Rectal smooth muscle tissue (tissue), 1 donor: ENCODE measurements around the gene ZSWIM8.
A peak's percentile ranks its signal among the peaks of the same experiment; 100 is the strongest.
"Not testable (repeated sequence)": the region's sequence is repeated elsewhere in the genome, so short reads cannot be mapped to it uniquely, and the experiment has no call there.

Source experiments
- H3K27ac ChIP-seq: one replicate; pipeline ENCODE4 v1.7.0; 2013; ENCODE audit warnings: low read depth, low read length, inconsistent platforms
- H3K27me3 ChIP-seq: one replicate; pipeline ENCODE4 v1.7.0; 2013; ENCODE audit warnings: low read length; ENCODE audit not compliant: control insufficient read depth, insufficient read depth
- H3K36me3 ChIP-seq: one replicate; pipeline ENCODE4 v1.7.0; 2013; ENCODE audit warnings: low read length; ENCODE audit not compliant: control insufficient read depth, insufficient read depth
- H3K4me1 ChIP-seq: one replicate; pipeline ENCODE4 v1.7.0; 2013; ENCODE audit warnings: low read length; ENCODE audit not compliant: control insufficient read depth, insufficient read depth
- H3K4me3 ChIP-seq: one replicate; pipeline ENCODE4 v1.7.0; 2013; ENCODE audit warnings: low read length
- H3K9ac ChIP-seq: one replicate; pipeline ENCODE4 v1.7.0; 2013; ENCODE audit warnings: low read length

Gene ZSWIM8

DNA sequence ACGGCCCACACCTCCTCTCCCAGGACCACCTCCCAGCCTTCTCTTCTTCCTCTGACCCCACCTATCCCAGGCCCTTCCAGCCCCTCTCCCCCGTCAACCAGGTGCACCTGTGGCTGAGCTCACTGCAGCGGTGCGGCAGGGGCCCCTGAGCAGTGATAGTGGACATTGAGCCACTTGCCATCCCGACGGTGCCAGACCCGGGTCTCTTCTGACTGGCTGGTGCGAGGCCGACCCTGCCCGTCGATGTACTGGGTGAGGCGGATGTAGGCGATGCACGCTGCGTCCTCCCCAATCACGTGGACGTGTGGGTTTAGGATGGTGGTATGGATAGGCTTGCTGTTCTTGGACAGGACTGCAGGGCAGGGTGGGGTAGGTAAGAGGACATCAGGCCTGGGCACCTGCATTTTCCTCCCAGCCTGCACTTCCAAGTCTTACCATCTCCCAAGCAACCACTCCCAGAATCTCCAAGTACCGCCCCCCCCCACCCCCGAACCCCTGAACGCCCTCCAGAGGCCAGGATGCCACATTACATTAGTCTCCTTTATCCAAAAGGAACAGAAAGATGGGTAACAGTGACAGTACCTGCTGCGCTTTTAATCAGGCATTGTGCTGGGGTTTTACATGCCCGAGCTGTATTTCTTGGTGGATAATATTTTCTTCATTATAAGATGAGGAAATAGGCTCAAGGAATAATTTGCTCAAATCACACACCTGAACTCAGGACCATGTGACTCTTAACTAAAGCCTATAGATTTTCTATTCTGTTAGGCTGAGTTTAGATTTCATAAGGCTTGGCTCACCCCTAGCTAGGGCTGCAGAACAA lies 29.7 kb downstream of the ZSWIM8 start:
- Histone ChIP-seq H3K27me3 (no peaks in the 10 kb centered on the region), H3K36me3 (peaks cover 31% of the 10 kb centered on the region), H3K4me1 (peaks cover 3% of the 10 kb centered on the region), H3K9ac (no peak overlapping the region), H3K27ac (no peak overlapping the region), H3K4me3 (no peak overlapping the region)

DNA sequence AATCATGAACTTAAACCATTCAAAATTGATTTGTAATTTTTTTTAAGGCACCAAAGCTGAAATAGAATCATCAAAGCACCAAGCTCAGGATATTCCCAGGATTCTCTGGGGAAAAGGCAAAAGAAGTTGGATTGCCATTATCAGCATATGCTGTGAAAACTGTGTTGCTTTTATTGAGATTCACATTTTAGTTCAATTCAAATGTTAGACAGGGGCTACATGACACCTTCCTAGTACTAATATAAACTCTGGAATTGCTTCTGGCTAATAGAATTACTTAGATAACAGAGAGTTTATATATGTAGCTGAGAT lies 30.3 kb downstream of the ZSWIM8 start:
- peaks cover 31% of the 10 kb centered on the region for H3K36me3 ChIP-seq
- peaks cover under 1% of the 10 kb centered on the region for H3K4me1 ChIP-seq
- no peaks in the 10 kb centered on the region for H3K27me3 ChIP-seq
- no peak overlapping the region for H3K9ac ChIP-seq
- H3K4me3 ChIP-seq = no peak overlapping the region
- H3K27ac ChIP-seq = no peak overlapping the region

DNA sequence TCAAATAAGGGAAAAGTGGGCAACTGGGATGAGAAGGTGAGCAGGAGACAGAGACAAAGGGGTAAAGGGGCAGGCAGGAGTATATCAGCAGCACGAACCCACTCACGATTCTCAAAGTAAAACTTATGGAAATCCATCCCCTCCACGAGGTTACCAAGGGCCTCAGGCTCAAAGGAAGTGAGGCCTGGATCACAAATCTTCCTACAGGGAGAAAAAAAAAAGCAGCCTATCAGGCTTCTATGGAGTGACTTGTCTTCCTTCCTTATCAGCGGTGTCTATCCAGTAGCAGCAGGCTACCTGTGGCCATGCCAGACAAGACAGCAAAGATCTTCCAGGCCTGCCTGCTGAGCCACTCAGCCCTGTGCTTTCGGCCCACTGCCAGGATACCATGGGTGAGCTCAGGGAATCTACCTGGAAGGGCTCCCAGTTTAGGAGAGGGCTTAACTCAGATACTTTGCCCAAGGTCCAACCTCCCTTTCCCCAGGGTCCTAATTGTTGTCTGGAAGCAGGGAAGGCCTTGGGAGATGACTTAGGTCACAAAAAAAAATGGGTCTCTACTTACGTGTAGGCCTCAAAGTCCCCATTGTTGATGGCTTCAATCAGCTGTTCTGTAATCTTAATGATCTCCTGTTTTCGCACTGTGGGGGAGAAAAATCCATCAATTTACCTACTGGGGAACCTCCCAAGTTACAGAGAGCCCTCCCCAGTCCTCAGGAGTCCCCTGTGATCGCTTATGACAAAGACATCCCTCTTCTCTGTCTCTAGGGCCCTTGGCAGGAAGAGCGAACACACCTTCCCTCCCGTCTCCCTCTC lies 31.7 kb downstream of the ZSWIM8 start:
- Histone ChIP-seq H3K4me1 (no peaks in the 10 kb centered on the region), H3K27me3 (no peaks in the 10 kb centered on the region), H3K4me3 (no peak overlapping the region), H3K36me3 (peaks cover 36% of the 10 kb centered on the region), H3K9ac (no peak overlapping the region), H3K27ac (peak overlapping the region; percentile 4)

DNA sequence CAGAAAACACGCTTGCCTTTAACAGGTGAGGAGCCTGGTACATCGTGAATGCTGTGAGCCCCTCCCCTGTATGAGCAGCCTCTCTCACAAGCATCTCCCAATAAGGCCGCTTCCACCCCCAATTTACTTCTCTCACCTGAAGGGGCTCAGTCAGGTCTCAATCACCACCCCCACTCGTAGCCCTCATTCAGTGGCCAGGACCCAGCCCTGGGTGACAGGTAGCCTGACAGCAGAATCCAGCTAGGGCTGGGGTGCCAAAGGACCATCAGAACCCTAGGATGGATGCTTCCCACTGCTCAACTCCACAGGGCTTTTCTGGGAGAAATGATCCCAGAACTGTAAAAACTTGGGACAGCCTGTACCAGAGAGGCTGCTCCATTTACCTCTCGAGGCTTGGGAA lies 32.4 kb downstream of the ZSWIM8 start:
- no peaks in the 10 kb centered on the region for H3K4me1 ChIP-seq
- H3K27me3 ChIP-seq = no peaks in the 10 kb centered on the region
- no peak overlapping the region for H3K27ac ChIP-seq
- peaks cover 36% of the 10 kb centered on the region for H3K36me3 ChIP-seq
- no peak overlapping the region for H3K9ac ChIP-seq
- no peak overlapping the region for H3K4me3 ChIP-seq

DNA sequence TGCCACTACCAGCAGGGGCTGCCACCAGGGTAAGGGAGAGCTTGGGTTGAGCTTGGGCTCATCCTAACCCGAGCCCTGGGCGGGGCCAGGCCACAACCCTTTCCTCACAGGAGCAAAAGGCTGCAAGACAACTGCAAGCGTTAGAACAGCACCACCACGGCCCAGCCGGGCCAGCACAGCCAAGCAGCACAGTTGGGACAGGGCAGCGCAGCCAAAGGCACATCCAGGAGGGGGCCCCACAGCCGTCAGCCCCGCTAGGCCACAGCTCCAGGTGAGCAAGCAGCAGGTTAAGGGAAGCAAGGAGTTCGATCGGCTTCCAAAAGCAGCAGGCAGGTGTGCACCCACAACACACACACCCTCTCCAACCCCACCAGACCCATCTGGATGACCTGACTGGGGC lies 33.0 kb downstream of the ZSWIM8 start:
- Histone ChIP-seq H3K4me3 (no peak overlapping the region), H3K36me3 (peaks cover 34% of the 10 kb centered on the region), H3K27ac (no peak overlapping the region), H3K9ac (no peak overlapping the region), H3K4me1 (no peaks in the 10 kb centered on the region), H3K27me3 (no peaks in the 10 kb centered on the region)

DNA sequence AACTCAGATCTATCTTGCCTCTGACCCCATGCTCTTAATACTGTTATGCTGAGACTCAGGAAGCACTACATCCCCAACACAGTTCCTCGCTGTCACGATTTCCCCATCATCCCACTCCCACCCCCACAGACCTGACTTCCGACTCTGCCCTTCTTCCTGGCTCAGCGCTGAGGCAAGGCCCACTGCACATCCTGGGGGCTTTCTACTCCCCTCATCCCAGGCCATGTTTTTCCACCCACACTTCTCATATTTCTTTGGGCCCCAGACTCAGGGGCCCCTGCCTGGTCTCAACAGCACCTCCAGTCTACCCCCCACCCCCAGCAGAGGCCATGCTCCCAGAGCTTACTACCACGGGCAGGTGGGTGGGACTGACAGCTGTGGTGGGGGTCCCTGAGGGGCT lies 33.7 kb downstream of the ZSWIM8 start:
- H3K27ac ChIP-seq = no peak overlapping the region
- no peaks in the 10 kb centered on the region for H3K27me3 ChIP-seq
- H3K36me3 ChIP-seq = peaks cover 32% of the 10 kb centered on the region
- no peak overlapping the region for H3K9ac ChIP-seq
- no peaks in the 10 kb centered on the region for H3K4me1 ChIP-seq
- H3K4me3 ChIP-seq = no peak overlapping the region

DNA sequence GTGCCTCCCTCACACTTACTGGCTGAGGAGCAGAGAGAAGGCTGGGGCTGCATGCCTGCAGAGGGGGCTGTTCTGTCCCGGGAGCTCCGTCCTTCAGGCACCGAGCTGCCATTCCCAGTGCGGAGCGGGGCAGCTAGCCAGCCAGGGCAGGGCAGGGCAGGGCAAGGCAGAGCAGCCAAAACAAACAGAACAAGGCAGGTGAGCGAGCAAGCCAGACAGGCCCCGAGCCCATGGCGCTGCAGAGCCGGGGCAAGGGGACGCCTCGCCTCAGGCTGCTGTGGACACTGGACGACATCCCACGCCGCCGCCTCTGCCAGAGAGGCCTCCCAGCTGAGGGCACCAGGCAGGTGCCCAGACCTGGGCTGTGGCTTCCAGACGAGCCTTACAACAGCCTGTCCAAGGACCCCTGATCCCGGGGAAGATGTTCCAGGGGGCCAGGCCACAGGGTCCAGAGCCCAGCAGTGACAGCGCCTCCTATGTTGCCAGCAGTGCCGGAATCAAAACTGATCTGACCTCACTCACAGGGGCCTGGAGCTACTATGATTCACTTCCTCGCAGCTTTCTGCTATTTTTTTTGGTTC lies 34.2 kb downstream of the ZSWIM8 start:
- no peaks in the 10 kb centered on the region for H3K27me3 ChIP-seq
- H3K4me3 ChIP-seq = no peak overlapping the region
- no peak overlapping the region for H3K27ac ChIP-seq
- no peaks in the 10 kb centered on the region for H3K4me1 ChIP-seq
- peaks cover 34% of the 10 kb centered on the region for H3K36me3 ChIP-seq
- H3K9ac ChIP-seq = no peak overlapping the region

DNA sequence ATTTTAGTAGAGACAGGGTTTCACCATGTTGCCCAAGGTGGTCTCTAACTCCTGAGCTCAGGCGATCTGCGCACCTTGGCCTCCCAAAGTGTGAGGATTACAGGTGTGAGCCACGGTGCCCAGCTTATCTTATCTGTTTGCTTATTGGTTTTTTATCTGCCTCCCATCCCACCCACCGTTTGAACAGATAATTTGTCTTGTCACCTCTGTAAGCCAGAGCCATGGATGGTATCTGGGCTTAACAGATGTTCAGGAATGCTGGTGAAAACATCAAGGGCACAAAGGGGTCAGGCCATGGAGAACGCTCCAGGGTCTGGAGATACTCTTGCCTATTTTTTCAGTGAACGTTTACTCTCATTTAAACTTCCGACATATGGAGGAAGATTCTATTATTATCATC lies 38.0 kb downstream of the ZSWIM8 start:
- H3K9ac ChIP-seq = no peak overlapping the region
- peaks cover 30% of the 10 kb centered on the region for H3K36me3 ChIP-seq
- H3K27me3 ChIP-seq = no peaks in the 10 kb centered on the region
- no peak overlapping the region for H3K27ac ChIP-seq
- no peaks in the 10 kb centered on the region for H3K4me1 ChIP-seq
- H3K4me3 ChIP-seq = no peak overlapping the region

DNA sequence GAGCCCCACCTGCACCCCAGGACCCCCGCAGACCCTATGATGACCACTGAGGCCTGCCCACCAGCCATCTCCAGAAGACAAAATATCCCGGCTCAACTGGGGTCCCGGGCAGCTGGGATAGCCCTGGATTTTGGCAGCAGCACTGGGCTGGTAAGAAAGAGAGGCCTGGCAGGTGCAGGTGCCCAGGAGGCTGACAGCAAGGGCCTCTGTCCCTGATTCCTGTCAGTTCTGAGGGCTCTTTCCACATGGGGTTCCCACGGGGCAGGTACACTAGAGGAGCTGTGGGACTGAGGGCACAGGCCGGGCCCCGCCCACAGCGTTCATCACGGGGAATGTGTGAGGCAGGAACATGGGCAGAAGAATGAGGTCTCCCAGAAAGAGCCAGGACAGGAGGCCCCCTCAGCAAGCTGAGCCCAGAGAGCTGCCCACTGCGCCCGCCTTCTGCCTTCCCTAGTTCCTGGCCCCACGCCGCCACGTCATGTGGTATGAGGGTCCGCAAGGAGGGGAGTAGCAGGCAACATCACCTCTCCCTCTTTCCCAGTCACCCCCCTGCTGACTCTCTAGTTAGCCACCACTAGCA lies 38.8 kb downstream of the ZSWIM8 start:
- Histone ChIP-seq H3K27ac (no peak overlapping the region), H3K36me3 (peaks cover 30% of the 10 kb centered on the region), H3K4me3 (no peak overlapping the region), H3K27me3 (no peaks in the 10 kb centered on the region), H3K4me1 (no peaks in the 10 kb centered on the region), H3K9ac (no peak overlapping the region)

DNA sequence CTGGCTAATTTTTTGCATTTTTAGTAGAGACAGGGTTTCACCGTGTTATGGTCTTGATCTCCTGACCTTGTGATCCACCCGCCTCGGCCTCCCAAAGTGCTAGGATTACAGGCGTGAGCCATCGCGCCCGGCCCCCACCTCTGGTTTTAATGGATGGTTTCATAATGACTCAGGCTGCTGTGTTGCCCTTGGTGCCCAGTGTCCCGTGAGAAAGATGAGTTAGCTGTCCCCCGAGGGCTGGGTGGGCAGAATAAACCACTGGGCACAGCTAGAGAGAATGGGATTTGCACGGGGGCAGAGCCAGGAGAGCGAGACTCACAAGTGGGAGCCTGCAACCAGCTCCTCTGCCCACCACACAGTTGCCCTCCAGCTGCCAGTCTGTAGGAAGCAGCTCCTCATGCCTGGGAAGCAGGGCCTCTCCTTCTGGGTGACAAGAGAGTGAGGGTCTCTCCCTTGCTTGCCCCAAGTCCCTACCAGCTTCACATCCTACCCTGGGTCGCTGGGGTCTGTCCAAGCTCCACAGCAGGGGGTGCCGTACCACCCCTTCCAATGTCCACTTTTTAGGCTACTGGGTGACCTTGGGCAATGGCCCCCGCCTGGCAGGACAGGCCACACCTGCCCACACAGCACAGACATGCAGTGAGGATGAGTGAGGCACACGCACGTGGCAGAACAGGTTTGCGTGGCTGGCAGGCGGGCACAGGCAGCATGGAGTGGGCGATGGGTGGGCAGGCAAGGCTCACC lies 42.1 kb downstream of the ZSWIM8 start:
- no peaks in the 10 kb centered on the region for H3K27me3 ChIP-seq
- H3K9ac ChIP-seq = no peak overlapping the region
- H3K36me3 ChIP-seq = peaks cover 31% of the 10 kb centered on the region
- no peaks in the 10 kb centered on the region for H3K4me1 ChIP-seq
- H3K4me3 ChIP-seq = no peak overlapping the region
- no peak overlapping the region for H3K27ac ChIP-seq

DNA sequence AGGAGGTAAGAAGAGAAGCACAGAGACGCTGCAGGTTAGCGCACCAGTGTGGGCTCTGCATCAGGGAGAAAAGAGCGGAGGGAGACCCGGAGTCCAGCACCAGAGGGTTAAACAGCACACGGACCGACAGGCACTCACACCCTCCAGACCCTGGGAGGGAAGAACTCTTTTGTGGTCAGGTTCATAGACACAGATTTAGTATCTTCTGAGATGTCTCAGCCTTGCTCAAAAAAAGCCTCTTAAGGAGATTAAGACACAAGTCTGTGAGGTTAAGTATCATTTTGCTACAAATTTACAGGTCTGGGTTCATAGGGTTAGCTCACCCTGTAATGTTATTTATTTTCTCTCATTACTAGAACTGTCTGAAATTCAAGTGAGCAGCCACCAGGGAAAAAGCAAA lies 42.8 kb downstream of the ZSWIM8 start:
- Histone ChIP-seq H3K4me1 (no peaks in the 10 kb centered on the region), H3K9ac (no peak overlapping the region), H3K4me3 (no peak overlapping the region), H3K27me3 (no peaks in the 10 kb centered on the region), H3K36me3 (peaks cover 31% of the 10 kb centered on the region), H3K27ac (no peak overlapping the region)

DNA sequence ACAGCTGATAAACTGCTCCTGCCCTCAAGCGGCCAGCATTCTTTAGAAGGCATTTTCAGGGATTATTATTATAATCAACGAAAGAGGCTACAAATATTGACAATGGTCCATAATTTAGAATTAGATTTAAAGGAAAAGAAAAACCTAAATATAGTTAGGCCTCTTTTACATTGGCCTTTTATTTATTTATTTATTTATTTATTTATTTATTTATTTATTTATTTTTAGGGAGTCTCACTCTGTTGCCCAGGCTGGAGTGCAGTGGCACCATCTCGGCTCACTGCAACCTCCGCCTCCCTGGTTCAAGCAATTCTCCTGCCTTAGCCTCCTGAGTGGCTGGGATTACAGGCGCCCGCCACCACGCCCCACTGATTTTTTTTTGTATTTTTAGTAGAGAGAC lies 43.7 kb downstream of the ZSWIM8 start:
- not testable (repeated sequence) for H3K9ac ChIP-seq, H3K27me3 ChIP-seq, H3K4me3 ChIP-seq, H3K4me1 ChIP-seq, H3K27ac ChIP-seq
- peaks cover 25% of the 10 kb centered on the region for H3K36me3 ChIP-seq
